ELR (cell line): Measurements from ENCODE around the gene DOC2B.
"Not testable (repeated sequence)": the region's sequence is repeated elsewhere in the genome, so short reads cannot be mapped to it uniquely, and the experiment has no call there.

Experiments
- DNase-seq: peaks from one replicate; pipeline ENCODE4 v3.0.0-alpha.2; 2015; ENCODE audit warnings: low read depth

Gene DOC2B

DNA sequence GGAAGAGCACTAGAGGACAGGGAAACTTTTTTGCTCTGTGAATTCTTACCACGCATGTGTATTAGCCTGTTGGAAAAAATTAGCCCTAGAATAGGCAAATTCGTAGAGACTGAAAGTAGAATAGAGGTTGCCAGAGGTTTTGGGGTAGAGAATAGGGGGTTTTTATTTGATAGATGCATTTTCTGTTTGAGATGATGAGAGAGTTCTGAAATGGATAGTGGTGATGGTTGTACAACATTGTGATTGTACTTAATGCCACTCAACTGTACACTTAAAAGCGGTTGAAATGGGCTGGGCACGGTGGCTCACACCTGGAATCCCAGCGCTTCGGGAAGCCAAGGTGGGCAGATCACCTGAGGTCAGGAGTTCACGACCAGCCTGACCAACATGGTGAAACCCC is 8.0 kb upstream of the DOC2B start:
- DNase-seq, result no peak

DNA sequence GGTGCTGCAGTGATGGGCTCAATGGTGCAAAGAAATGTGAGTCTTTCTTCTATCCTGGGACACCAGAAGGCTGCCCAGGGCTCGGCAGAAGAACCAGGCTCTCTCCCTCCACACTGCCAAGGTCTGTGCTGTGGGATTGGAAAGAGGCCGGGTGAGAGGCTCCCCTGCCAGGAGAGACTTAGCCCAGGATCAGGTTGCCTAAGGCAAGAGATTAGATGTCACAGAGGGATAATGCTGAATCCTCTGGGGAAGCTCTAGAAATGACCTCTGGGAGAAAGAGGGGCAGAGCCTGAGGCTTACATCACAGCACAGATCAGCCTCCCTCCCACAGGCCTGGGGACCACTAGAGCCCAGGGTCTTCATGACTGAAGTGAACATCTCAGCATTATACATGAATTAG is 5.7 kb upstream of the DOC2B start:
- DNase-seq, result no peak

DNA sequence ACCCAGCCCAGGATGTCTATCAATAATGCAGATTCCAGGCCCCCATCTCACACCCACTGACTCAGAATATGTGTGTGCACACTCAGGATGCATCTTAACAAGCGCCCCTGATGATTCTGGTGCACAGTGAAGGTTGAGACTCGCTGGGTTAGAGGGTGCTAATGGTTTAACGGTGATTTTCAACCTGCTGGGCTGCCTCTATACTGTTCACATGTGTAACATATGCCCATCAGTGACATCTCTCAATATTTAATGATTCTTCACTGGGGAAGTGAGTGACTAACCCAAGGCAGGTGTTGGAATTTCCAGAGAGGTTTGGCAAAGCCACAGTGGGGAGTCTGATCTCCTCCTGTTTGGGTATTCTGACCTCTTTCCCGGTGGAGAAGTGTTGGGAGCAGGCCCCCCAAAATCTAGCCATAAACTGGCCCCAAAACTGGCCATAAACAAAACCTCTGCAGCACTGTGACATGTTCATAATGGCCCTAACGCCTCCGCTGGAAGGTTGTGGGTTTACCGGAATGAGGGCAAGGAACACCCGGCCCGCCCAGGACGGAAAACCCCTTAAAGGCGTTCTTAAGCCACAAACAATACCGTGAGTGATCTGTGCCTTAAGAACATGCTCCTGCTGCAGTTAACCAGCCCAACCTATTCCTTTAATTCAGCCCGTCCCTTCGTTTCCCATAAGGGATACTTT is 4.1 kb upstream of the DOC2B start:
- DNase-seq, result no peak

DNA sequence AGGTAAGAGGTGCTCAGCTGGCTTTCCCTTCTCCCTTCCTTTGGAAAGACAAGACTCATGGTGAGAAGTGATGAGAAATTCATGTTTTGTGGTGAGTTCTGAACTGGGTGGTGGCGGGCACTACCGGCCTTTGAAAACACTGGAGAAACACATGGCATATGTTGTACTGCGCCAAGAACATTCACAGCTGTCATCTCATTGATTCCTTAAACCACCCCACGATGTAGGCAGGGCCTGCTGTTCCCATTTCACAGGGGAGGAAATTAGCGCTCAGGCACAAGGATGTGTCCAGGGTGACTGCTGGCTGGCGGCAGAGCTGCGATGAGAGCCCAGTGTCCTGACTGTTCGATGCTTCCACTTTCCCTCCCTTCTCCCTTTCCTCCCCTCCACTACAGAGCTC is 1.6 kb upstream of the DOC2B start:
- DNase-seq, result no peak

DNA sequence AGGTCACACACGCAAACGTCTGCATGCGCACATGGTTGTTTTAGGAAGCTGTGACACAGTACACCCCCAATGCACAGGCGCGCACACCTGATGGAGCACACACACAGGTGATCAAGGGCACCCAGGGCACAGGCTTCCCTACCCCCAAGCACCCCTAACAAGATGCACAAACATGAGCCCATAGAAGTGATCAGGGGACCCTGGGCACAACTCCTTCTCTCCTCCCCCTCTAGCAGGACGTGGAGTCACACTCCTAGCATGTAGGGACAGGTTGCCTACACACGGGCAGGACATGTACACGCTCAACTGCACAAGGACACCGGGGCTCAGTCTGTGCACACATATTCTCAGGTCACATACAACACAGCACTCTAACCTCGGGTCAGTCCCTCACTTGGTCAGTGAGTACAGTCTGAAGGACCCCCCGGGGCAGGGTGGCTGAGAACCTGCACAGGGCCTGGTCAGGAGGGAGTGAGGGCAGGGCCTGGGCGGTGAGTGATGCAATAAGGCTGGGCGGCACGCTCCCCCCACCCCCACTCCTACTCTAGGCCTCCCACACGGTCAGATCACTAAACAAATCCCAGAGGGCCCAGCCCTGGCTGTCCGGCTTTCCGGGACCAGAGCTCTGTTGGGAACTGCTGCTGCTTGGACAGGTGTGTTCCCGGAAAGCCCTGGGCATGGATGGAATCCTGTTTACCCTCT is 751 bp upstream of the DOC2B start:
- DNase-seq, result no peak

DNA sequence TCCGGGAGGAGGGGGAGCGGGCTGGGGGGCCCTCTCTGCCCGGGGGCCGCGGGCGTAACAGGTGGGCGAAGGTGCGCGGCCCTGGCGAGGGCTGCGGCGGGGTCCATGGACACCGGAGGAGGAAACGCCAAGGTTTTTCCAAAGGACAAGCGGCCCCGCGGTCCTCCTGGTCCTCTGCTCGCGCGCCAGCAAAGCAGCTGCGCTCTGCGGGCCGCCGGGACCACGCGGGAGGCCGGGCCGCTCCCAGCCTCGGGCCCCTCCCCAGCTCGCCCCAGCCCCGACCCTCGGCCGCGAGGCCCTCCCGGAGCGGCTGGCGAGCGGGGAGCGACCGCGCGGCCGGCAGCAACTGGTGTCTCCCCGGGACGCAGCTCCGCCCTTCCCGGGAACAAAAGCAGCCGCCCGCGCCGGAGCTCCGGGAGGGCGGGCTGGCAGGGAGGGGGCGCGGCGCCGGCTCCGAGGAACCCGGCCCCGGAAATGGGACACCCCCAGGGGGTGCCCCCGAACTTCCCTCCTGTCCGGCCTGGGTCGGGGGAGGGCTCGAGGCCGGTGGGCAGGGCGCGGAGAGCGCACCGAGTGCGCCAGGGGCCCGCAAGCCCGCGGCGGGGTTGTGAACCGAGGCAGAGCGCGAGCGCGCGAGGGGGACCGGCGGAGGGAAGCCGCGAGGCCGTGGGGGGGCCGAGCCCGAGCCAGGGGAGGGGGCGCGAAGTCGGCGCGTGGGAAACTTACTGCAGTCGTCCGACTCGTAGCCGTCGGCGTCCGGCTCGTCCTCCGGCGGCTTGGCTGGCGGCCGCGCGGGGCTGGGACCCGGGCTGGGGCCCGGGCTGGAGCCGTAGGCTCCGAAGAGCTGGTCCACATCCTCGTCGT is 837 bp downstream of the DOC2B start:
- DNase-seq, result no peak

DNA sequence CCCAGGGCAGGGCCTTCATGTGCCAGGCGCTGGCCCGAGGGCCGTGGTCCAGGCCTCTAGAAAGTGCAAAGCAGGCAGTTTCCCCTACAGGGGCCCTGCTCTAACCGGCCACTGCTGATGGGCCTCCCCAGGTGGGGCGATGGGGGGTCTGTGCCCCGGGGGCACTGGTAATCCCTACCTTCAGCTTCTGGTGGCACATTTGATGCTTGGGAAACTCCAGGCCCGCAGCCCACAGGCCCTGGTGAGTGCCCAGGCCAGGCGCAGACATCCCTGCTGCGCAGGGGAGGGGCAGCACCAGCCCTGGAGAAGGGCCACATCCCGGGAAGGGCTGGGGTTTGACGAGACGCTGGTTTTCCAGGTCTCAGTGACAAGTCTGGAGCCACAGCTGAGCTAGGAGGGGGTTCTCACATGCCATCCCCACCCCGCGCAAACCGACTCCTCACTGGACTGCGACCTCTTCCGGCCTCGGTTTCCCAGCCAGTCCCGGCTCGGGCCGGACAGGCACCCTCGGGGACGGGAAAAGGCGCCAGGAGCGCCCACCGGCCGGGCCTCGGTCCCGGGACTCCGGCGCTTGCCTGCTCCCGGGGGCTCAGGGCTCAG is 1.6 kb downstream of the DOC2B start:
- DNase-seq, result no peak

DNA sequence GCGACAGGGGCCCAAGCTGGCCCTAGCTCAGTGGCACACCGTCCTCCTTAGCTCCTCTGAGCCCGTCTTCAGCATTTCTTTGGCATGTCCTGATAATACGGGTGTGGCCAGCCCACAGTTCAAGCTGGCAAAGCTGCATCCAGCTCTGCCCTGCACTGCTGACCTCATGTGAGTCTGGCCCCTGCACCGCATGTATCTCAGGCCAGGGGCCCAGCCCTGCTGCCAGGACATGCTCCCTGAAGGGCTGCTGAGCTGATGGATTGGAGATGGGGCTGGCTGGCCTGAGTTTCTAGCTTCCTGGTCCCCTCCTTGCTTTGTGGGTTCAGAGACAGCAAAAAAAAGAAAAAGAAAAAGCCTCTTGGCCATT is 2.4 kb downstream of the DOC2B start:
- DNase-seq, result no peak

DNA sequence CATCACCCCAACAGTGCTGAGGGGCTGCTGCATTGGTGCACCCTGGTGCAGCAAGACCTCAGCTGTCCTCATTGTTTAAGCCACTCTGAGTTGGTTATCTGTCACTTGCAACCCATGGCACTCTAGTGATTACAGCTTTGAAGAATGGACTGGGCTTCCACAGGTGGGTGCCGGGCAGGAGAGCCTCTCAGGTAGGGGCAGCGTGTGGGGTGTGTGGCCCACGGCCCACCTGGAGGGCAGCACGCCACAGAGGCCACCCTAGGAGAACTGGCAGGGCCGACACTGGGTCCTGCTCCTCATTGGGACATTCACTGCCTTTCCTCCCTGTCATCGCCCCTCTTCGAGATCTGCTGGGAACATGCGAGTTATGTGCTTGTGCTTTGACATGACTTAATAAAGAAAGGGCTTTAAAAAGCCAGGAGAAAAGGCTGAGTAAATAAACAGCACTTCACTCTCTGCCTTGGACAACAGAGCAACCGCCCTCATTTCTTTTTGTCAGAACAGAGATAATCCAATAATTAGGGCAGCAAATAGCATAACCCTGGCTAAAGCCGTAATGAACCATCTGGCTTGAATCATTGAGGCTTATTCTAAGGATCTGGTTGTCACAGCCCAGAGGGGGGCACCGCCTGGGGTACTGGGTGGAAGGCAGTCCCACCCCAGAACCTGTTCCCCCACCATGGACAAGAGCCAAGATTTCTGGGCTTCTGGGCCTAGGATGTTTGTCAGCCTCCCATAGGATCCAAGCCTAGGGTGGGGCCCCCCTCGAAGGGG is 3.0 kb downstream of the DOC2B start:
- no peak for DNase-seq

DNA sequence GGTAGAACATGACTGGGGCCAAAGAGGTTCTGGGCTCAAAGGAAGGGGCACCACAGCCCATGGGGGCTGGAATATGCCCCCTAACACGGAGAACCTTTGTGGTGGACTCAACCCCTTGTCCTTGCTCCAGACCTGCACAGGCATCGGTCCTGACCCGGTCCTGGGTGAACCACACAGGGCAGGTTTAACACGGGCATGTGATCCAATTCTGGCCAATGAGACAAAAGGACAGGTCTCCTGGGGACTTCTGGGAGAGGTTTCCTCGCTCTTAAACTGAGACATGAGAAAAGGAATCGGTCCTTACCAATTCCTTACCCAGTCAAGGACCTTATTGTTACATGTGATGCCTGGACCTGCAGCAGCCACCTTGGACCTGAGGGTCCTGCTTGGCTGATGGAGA is 3.7 kb downstream of the DOC2B start:
- no peak for DNase-seq

DNA sequence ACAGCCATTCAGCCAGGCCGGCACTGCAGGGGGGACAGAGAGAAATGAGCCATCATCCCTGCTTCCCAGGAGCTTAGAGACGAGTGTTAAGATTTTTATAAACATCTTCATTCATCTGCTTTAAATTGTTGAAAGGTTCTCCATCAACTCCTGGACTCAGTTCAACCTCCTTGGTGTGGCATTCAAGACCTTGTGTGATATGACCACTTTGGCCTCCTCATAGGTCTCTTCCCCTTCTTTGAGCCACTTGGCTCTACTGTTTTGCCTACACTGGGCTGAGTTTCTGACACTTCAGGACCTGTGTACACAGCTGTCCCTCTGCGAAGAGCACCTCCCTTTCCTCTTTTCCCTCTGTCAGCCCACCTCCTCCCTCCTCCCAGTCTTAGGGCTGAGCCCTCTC is 4.3 kb downstream of the DOC2B start:
- DNase-seq, result no peak

DNA sequence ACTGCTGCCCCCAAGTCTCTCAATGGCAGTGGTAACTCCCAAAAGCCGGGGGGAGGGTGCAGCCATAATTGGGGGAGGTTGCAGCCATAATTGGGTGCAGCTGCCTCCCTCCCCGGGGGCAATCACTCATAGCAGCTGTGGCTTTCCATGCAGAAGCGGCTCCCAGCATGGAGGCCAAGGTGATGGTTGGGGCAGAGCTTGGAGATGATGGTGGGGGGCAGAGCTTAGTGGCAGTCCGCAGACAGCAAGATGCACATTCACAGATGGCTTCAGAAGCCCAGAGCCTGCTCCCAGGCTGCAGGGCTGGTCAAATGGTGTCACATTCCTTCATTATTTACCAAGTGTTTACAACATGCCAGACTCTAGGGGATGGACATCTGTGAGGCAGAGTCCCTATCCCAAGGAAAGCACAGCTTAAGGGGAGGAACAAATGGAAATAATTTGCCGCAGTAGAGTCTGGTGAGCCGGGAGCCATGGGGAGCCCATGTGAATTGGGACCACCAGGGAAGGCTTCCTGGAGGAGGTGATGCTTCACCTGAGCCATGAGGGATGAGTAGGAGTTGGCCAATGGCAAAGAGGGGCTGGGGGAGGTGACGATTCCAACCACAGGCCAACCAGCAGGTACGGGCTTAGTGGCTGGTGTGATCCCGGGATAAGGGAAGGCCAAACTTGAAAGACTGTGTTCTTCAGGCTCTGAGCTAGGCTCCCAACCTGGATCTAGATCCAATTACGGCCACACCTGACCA is 8.1 kb downstream of the DOC2B start:
- DNase-seq, result no peak

DNA sequence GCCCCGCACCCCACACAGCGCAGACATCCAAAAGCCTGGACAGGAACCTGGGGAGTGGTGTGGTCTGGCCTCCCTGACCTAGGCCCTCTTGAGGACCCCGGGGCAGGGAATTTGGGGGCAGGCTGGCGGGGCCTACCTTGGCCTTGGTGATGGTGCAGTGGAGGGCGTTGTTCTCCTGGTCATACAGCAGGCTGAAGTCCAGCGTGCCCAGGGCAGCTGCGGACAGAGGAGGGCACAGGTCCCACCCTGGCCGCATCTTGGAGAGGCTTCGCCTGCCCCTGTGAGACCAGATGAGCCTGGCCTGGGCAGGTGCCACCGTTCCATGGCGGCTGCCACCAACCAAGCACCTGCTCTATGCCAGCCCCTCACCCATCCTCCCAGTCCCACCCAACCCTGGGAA is 9.0 kb downstream of the DOC2B start:
- DNase-seq, result no peak

DNA sequence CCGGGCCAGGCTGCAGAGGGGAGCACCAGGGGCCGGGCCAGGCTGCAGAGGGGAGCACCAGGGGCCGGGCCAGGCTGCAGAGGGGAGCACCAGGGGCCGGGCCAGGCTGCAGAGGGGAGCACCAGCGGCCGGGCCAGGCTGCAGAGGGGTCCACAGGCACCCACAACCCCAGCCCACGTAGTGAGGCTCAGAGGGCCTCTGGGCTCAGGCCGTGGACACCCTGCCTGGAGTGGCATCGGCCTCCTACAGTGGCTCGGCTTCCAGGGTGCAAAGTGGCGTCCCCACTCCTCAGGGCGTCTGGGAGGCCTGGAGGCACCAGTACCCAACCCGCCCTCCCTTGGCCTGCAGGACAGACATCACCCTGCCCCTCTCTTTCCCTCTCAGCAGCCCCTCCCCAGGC is 9.6 kb downstream of the DOC2B start:
- no peak for DNase-seq

DNA sequence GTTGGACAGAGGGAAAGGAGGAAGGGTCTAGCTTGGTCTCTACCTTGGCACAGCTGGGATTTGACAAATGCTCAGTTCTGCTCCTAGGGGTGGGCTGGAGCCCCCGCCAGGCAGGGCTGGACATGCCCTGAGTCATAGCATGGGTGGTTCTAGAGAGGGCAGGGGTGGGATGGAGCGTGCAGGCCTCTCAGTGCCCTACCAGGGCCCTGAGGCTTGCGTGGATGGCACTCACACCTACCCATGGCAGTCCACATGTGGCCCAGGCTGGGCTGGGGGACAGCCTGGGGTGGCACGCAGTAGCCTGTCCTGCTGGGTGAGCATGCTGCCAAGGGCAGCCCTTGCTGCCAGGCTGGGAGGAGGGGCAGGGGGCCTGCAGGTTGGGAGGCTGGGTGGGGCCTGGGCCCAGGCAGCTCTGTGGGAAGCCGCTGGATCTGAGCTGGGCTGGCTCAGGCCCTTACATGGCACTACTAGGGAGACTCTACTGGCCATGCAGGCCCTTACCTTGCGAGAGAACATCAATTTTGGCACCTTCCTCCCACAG is 11.2 kb downstream of the DOC2B start:
- no peak for DNase-seq

DNA sequence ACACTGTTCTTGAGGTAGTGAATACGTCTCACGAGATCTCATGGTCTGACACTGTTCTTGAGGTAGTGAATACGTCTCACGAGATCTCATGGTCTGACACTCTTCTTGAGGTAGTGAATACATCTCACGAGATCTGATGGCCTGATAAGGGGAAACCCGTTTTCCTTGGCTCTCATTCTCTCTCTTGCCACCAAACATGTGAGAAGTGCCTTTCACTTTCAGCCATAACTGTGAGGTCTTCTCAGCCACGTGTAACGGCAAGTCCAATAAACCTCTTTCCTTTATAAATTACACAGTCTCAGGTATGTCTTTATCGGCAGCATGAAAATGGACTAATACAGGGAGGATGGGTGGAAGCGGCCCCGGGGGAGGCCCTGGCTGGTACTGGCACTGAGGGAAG is 12.8 kb downstream of the DOC2B start:
- not testable (repeated sequence) for DNase-seq

DNA sequence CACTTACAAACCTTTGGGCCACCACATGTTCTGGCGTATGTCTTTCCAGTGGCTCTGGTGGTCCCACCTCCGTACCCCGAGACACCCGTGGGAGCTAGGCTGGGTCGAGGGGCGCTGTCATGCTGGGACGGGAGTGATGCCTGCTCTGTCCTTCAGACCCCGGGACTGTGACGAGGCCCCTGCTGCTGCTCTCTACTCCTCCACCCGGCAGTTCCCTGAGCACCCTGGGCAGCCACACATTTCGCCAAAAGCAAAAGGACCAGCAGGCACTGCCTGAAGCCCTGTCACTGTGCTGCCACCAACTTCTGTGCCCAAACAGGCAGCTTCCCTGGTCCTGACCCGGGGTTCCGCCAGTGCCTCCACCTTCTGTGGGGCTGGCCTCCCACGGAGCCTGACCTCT is 15.5 kb downstream of the DOC2B start:
- no peak for DNase-seq

DNA sequence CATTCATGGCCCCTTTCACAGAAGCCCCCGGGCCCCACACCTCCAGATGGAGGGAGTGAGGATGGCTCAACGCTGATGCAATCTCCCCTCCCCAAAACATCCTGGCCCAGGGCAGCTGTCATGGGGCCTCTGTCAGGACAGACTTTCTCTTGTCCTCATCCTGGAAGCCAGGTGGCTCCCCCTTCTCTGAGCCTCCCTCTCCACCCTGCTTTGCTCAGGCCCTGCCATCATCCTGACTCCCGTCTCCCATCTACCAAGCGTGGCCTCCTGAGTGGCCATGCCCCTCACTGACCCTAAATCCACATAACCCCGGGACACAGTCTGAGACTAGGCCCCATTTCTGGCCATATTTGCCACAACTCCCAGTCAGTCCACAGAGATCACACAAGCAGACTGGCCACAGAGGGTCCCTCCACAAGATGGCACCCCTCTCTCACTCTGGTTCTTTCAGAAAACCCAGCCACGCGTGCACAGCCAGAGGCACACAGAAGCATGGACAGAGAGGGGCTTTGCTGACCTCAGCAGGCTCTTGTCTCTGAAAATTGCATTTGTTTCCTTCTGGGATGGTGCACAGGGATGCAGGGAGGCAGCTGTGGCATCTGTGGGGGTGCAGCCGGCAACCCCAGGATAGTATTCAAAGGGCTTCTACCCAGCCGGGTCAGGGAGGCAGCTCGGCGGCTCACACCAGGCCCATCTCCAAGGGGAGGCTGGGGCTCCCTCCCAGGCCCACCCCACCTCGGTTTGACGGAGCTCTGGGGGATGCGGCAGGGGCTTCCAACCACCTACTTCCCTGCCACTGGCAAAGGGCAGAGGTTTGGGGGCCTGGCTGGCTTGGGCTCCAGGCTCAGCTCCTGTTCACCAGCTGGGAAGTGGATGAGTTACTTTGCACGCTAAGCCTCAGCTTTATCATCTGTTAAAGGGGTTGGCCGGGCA is 16.9 kb downstream of the DOC2B start:
- DNase-seq, result peak; percentile 39

DNA sequence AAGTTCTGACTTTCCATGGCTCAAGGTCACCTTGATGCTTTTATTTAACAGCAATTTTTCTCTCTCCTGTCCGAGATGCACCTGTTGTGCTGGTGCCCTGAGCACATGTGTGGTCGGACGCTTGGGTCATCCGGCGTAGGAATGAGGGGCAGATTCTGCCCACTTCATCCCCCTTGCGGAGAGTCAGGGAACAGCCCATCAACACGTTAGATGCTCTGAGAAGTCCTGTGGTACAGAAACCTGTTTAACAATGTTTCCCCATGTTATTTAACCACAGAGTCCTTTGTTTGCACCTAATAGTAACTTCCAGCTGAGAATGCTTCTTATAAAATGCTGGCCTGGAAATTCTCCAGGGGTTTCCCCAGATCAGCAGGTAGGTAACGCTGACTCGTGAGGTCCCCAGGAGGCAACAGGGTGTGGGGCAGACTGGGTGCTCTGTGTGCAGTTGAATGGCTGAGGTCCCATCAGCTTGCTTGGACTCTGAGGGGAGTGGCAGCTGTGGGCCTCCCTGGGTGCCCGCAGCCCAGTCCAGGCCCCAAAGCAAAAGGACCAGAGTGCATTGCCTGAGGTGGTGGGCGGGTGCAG is 17.8 kb downstream of the DOC2B start:
- DNase-seq, result peak; percentile 11
